SK-N-SH (cell line): Measurements from ENCODE around the gene EPYC. TPM values are rescaled to one million over a fixed set of nuclear protein-coding genes. Genes with fewer than 3 reads are reported as not detected.

Experiments used
- CTCF ChIA-PET: fragments of 300-600, 350-600 bp; formaldehyde crosslinking; extraction: SDS; loops from one replicate; lab custom pipeline; 2021; lab: Yijun Ruan, JAX
- POLR2A ChIA-PET: fragments of 350-600 bp; sonication (Branson Sonifier 250); formaldehyde crosslinking; extraction: SDS; loops from one replicate; lab custom pipeline; 2020; ENCODE audit warnings: antibody characterized with exemption, inconsistent platforms; lab: Yijun Ruan, JAX
- DNase-seq: peaks from one replicate; pipeline ENCODE4 v3.0.0; 2012
- H2AFZ ChIP-seq: fragments of 200-600 bp; sonication (generic); 2 replicates; pipeline ENCODE4 v1.8.1; 2016; ENCODE audit warnings: antibody characterized with exemption, mild to moderate bottlenecking, low read depth
- H3F3A ChIP-seq: fragments of 200-600 bp; sonication (generic); replicated peaks from 2 replicates; pipeline ENCODE3; 2016; ENCODE audit warnings: antibody characterized with exemption, mild to moderate bottlenecking; ENCODE audit not compliant: insufficient read depth
- H3K27ac ChIP-seq, 2 experiments: fragments of 200-500 bp in 1 of 2; fragments of 200-600 bp in 1 of 2; sonication (Bioruptor generic) in 1 of 2; sonication (generic), shearing (Covaris generic) in 1 of 2; 2 replicates each; pipeline versions ENCODE4 v1.5.1 to v1.6.1; 2014 to 2016; ENCODE audit warnings: low read depth in 2 of 2, inconsistent platforms in 1 of 2, low read length in 1 of 2, mild to moderate bottlenecking in 1 of 2, mixed read lengths in 1 of 2
- H3K27me3 ChIP-seq: fragments of 200-600 bp; sonication (generic), shearing (Covaris generic); 2 replicates; pipeline ENCODE4 v1.6.1; 2016; ENCODE audit warnings: mixed run types; ENCODE audit not compliant: insufficient read depth
- H3K36me3 ChIP-seq, 2 experiments: fragments of 200-500 bp in 1 of 2; fragments of 200-600 bp in 1 of 2; sonication (Bioruptor generic) in 1 of 2; sonication (generic) in 1 of 2; replicated peaks in 1 of 2; 2 replicates each; pipeline versions ENCODE3 to v1.5.1; 2014 to 2016; ENCODE audit warnings: low read length in 1 of 2, mild to moderate bottlenecking in 1 of 2; ENCODE audit not compliant: insufficient read depth in 2 of 2, control insufficient read depth in 1 of 2
- H3K4me1 ChIP-seq, 2 experiments: fragments of 200-500 bp in 1 of 2; fragments of 200-600 bp in 1 of 2; sonication (Bioruptor generic) in 1 of 2; sonication (generic), shearing (Covaris generic) in 1 of 2; 2 replicates each; pipeline versions ENCODE4 v1.5.1 to v1.6.1; 2014 to 2016; ENCODE audit warnings: low read depth in 1 of 2, low read length in 1 of 2, mixed run types in 1 of 2; ENCODE audit not compliant: insufficient read depth in 2 of 2, control insufficient read depth in 1 of 2
- H3K4me2 ChIP-seq: fragments of 200-600 bp; sonication (generic), shearing (Covaris generic); 2 replicates; pipeline ENCODE4 v1.6.1; 2017; ENCODE audit warnings: mixed run types
- H3K4me3 ChIP-seq, 2 experiments: fragments of 200-500 bp in 1 of 2; fragments of 200-600 bp in 1 of 2; sonication (Bioruptor generic) in 1 of 2; sonication (generic), shearing (Covaris generic) in 1 of 2; 2 replicates each; pipeline versions ENCODE4 v1.5.1 to v1.8.1; 2014 to 2016; ENCODE audit warnings: low read depth in 2 of 2, inconsistent platforms in 1 of 2, low read length in 1 of 2, mild to moderate bottlenecking in 1 of 2, mixed read lengths in 1 of 2, moderate library complexity in 1 of 2
- H3K79me2 ChIP-seq: fragments of 200-600 bp; sonication (generic); 2 replicates; pipeline ENCODE4 v1.8.1; 2017; ENCODE audit warnings: mild to moderate bottlenecking; ENCODE audit not compliant: insufficient read depth
- H3K9ac ChIP-seq: fragments of 200-600 bp; sonication (generic); 2 replicates; pipeline ENCODE4 v1.6.1; 2017; ENCODE audit warnings: mixed run types
- H3K9me2 ChIP-seq: fragments of 200-600 bp; sonication (generic); 2 replicates; pipeline ENCODE4 v1.6.1; 2017; ENCODE audit warnings: mixed run types
- H3K9me3 ChIP-seq: fragments of 200-600 bp; sonication (generic); 2 replicates; pipeline ENCODE4 v1.6.1; 2017; ENCODE audit warnings: mixed run types, mild to moderate bottlenecking, moderate library complexity
- H4K20me1 ChIP-seq: fragments of 200-600 bp; sonication (generic); 2 replicates; pipeline ENCODE4 v1.6.1; 2017; ENCODE audit warnings: mild to moderate bottlenecking, mixed run types; ENCODE audit not compliant: insufficient read depth
- CTCF ChIP-seq: fragments of 200-600 bp; sonication (generic); IDR thresholded peaks from 2 replicates; pipeline ENCODE4 v1.6.1; 2017; ENCODE audit warnings: antibody characterized with exemption, mild to moderate bottlenecking, moderate library complexity
- ELF1 ChIP-seq: IDR thresholded peaks from 2 replicates; pipeline ENCODE4 v1.4.0; 2012
- FOSL2 ChIP-seq: IDR thresholded peaks from 2 replicates; pipeline ENCODE4 v1.4.0; 2012; ENCODE audit warnings: low read depth, mild to moderate bottlenecking, moderate library complexity, borderline replicate concordance
- GATA2 ChIP-seq: sonication (generic); formaldehyde crosslinking; IDR thresholded peaks from 2 replicates; pipeline ENCODE4 v1.5.0; 2020; ENCODE audit warnings: mild to moderate bottlenecking, missing genetic modification reagents
- IRF3 ChIP-seq: fragments of 150-350 bp; IDR thresholded peaks from 2 replicates; pipeline ENCODE4 v1.6.1; 2016; ENCODE audit warnings: mild to moderate bottlenecking, low read depth, low read length
- MAX ChIP-seq: IDR thresholded peaks from 2 replicates; pipeline ENCODE4 v1.4.0; 2012; ENCODE audit warnings: low read depth
- MXI1 ChIP-seq: IDR thresholded peaks from 2 replicates; pipeline ENCODE4 v1.6.1; 2012; ENCODE audit warnings: mild to moderate bottlenecking, low read depth, low read length, improper control_type of control experiment
- NRF1 ChIP-seq: IDR thresholded peaks from 2 replicates; pipeline ENCODE4 v1.6.1; 2012; ENCODE audit warnings: low read depth, mild to moderate bottlenecking, low read length
- RAD21 ChIP-seq: IDR thresholded peaks from 2 replicates; pipeline ENCODE4 v1.6.1; 2012; ENCODE audit warnings: mild to moderate bottlenecking, low read length
- RCOR1 ChIP-seq: fragments of 150-350 bp; IDR thresholded peaks from 2 replicates; pipeline ENCODE4 v1.6.1; 2017; ENCODE audit warnings: antibody characterized with exemption, low read length
- REST ChIP-seq: IDR thresholded peaks from 2 replicates; pipeline ENCODE4 v1.6.1; 2012; ENCODE audit warnings: mild to moderate bottlenecking, low read depth, low read length, moderate library complexity
- RXRA ChIP-seq: IDR thresholded peaks from 2 replicates; pipeline ENCODE4 v1.4.0; 2012; ENCODE audit warnings: low read depth, mild to moderate bottlenecking, borderline replicate concordance
- SIN3A ChIP-seq: IDR thresholded peaks from 2 replicates; pipeline ENCODE4 v1.6.1; 2012; ENCODE audit warnings: low read depth, mild to moderate bottlenecking, low read length, moderate library complexity, borderline replicate concordance
- SMC3 ChIP-seq: IDR thresholded peaks from 2 replicates; pipeline ENCODE4 v1.6.1; 2012; ENCODE audit warnings: low read depth, low read length, improper control_type of control experiment
- TAF1 ChIP-seq: IDR thresholded peaks from 2 replicates; pipeline ENCODE4 v1.6.1; 2012; ENCODE audit warnings: low read depth, mild to moderate bottlenecking, low read length, moderate library complexity, borderline replicate concordance
- TCF12 ChIP-seq: IDR thresholded peaks from 2 replicates; pipeline ENCODE4 v1.4.0; 2012
- TEAD4 ChIP-seq: IDR thresholded peaks from 2 replicates; pipeline ENCODE4 v1.4.0; 2012; ENCODE audit warnings: mild to moderate bottlenecking, borderline replicate concordance; ENCODE audit not compliant: insufficient read depth
- YY1 ChIP-seq: IDR thresholded peaks from 2 replicates; pipeline ENCODE4 v1.4.0; 2012; ENCODE audit warnings: low read depth, mild to moderate bottlenecking
- WGBS: methylation state at CpG from one replicate; pipeline ENCODE4 v1.1.6; 2017; ENCODE audit warnings: low lambda C conversion rate; 5-methylcytosine and 5-hydroxymethylcytosine counted together
- polyA plus RNA-seq, 3 experiments: library from polyadenylated mRNA; depleted of rRNA; stranded (reverse); fragments of >200 nt; gene quantifications; 2 replicates each; pipeline ENCODE4 v1.2.3, GENCODE V29; 2012

Gene EPYC
- polyA plus RNA-seq, 1 of the 3 experiments (the other 2 are of a cell fraction), result not detected

- Histone ChIP-seq H3K9me2 (no peaks in the 10 kb centered on the region), H3F3A (no peaks in the 10 kb centered on the region), H3K4me2 (no peak overlapping the region), H4K20me1 (no peaks in the 10 kb centered on the region), H3K4me3 (no peak overlapping the region), H3K79me2 (no peaks in the 10 kb centered on the region), H3K9ac (no peak overlapping the region), H3K36me3 (no peaks in the 10 kb centered on the region), H3K4me1 (no peaks in the 10 kb centered on the region; a peak in 1 of 4 replicates), H2AFZ (peak overlapping the region; percentile 1; the same call in 1 of the 2 replicates), H3K9me3 (no peaks in the 10 kb centered on the region), H3K27me3 (no peaks in the 10 kb centered on the region), H3K27ac (no peak overlapping the region)
- POLR2A ChIA-PET, result no interaction called here
- TF ChIP-seq GATA2 (CRISPR knock-in tag) (no peak), SIN3A (no peak), REST (no peak), MAX (no peak), TAF1 (no peak), CTCF (no peak), NRF1 (no peak), MXI1 (no peak), YY1 (no peak), IRF3 (no peak), RCOR1 (no peak), RAD21 (no peak), RXRA (no peak), FOSL2 (no peak), SMC3 (no peak), TEAD4 (no peak), ELF1 (no peak), TCF12 (no peak)
- 66% methylated on average over 5 of the region's 5 CpGs for WGBS
- DNase-seq, result no peak
- CTCF ChIA-PET, result no interaction called here
These were observed 12.9 kb upstream of the EPYC start for GRCh38 chr12:91017511-91018263.
